HG03575 (cell line): ENCODE data around the gene WBP1L.
"Not testable (repeated sequence)": the region's sequence is repeated elsewhere in the genome, so short reads cannot be mapped to it uniquely, and the experiment has no call there.

Source experiments
- ATAC-seq: cut with Tn5 transposase; IDR thresholded peaks from one replicate; pipeline ENCODE4 v1.9.1; 2021; ENCODE audit not compliant: unreplicated experiment, insufficient number of reproducible peaks, low FRiP score; ENCODE audit errors: extremely low read depth

WBP1L gene

DNA sequence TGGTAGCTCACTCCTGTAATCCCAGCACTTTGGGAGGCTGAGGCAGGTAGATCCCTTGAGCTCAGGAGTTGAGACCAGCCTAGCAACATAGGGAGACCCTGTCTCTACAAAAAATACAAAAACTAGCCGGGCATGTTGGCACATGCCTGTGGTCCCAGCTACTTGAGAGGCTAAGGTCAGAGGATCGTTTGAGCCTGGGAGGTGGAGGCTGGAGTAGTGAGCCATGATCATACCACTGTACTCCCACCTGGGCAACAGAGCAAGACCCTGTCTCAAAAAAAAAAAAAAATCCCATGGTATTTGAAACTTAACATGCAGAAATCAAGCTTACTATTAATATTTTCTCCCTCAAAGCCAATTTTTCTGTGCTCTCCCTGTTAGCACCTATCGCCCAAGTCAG lies 23.4 kb upstream of the WBP1L start:
- no peak for ATAC-seq

DNA sequence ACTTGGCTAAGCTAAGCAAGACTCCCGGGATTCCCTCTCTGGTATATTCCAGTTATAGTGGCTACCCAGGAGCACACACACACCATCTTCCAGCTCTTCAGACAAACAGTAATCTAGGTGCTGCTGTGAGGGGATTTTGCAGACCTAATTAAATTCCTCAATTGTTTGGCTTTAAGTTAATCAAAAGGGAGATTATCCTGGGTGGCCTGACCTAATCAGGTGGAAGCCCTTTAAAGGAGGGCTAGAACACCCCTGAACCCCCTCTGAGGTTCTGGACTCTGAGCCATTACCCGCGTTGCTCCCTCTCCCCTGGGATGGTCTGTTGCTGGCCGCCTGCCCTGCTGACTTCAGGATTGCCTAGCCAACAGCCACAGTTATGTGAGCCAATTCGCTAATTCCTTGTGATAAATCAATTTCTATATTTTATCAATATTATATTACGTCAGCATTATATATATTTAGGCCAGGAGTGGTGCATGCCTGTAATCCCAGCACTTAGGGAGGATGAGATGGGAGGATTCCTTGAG lies 22.9 kb upstream of the WBP1L start:
- ATAC-seq, result no peak

DNA sequence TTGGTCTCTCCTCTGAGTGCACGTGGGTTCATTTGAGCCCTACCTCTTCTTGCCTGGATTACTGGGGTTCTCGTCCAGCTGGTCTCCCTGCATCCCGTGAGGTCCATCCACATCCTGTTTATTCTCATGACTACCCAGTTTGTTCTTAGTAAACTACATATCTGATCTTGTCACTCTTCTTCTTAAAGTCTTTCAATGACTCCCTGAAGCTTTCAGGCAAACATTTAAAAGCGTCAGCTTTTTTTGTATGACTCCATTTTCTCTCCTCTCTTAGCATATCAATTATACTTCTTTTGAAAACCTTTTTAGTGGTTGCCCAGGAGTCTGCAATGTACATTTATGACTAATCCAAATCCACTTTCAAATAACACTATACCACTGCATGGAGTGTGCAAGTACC lies 21.8 kb upstream of the WBP1L start:
- no peak for ATAC-seq

DNA sequence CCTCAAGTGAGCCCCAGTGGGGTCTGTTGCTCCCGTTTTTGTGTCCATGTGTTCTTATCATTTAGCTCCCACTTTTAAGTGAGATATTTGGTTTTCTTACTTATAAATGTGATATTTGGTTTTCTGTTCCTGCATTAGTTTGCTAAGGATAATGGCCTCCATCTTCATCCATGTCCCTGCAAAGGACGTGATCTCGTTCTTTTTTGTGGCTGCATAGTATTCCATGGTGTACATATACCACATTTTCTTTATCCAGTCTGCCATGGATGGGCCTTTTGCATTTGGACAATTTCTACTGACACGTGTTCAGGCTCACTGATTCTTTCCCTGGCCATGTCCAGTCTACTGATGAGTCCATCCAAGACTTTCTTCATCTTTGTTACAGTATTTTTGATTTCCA lies 19.8 kb upstream of the WBP1L start:
- no peak for ATAC-seq

DNA sequence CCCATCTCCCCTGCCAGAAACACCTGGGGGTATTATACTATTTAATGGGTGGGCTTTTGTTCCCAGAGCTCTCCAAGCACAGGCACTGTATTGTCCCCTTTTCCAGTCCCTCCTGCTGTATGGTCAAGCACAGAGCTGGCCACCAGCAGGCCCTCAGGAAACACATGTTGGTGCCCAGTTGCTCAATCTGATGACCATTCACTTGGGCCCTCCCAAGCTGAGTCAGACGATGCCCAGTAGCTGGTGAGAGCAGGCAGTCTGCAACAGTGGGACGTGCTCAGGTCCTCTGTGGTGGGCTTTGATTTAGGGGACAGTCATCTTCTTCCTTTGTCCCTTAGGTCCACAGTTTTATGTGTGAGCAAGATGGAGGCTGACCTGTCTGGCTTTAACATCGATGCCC lies 17.5 kb upstream of the WBP1L start:
- ATAC-seq, result no peak

DNA sequence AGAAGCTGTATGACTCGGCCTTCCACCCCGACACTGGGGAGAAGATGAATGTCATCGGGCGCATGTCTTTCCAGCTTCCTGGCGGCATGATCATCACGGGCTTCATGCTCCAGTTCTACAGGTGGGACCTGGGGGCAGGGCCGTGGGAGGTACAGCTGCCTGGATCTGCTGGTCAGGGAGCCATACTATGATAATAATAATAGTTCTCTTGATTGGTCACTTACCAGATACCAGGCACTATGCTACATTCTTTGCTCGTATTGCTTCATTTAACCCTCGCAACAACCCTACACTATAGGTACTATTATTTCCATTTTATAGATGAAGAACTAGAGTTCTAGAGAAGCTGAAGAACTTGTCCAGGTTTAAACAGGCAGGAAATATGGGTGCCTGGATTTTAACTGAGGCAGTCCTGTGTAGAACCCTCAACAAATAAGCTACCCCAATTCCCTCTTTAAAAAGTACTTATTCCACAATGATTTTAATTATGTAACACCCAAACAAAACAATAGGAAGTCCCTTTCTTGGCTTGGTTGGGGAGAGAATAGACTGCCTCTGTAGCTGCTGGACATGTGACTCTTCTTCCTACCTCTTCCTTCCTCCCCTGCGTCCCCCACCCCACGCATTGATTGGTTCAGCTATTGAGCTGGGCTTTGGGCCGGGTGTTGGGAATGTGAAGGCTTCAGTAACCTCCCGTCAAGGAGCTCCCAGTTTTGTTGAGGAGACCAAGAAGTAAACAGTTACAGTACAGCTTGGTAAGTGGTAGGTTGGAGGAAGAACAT lies 16.5 kb upstream of the WBP1L start:
- ATAC-seq, result no peak

DNA sequence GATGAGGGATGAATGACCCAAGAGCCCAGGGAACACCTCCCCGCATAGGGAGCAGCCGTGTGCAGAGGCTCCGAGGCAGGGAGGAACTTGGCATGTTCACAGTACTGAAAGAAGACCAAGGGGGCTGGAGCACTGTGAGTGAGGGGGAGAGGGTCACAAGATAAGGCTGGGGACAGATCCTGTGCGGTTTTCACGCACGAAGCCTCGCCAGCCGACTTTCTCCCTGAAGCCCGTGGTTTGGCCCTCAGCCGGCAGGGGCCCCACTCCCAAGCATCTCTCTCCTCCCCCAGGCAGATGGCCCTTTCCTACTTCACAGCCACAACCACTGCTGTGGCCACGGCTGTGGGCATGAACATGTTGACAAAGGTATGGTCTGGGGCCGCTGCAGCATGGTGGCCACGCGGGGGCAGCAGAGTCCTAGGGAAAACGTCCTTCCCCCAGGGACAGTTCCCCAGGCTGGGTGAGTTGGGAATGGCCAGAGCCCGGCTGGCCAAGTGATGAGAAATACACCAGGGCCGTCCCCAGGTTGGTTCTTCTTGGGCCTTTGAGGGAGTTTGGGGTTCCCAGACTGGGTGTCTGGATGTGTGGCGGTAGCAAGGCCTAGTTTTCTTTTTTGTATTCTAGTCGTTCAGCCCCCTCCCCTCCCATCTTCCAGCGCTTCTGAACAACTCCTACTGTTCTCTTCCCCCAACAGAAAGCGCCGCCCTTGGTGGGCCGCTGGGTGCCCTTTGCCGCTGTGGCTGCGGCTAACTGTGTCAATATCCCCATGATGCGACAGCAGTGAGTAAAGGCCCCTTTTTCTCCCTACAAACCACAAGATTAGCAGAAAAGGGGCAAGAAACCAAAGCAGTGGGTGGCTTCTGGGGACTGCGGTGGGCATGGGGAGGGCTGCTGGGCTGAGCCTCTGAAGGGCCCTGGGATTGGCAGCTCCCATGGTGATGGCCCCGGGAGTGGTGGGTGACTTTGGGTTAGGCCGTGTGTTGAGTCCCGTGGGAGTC lies 14.4 kb upstream of the WBP1L start:
- ATAC-seq, result no peak

DNA sequence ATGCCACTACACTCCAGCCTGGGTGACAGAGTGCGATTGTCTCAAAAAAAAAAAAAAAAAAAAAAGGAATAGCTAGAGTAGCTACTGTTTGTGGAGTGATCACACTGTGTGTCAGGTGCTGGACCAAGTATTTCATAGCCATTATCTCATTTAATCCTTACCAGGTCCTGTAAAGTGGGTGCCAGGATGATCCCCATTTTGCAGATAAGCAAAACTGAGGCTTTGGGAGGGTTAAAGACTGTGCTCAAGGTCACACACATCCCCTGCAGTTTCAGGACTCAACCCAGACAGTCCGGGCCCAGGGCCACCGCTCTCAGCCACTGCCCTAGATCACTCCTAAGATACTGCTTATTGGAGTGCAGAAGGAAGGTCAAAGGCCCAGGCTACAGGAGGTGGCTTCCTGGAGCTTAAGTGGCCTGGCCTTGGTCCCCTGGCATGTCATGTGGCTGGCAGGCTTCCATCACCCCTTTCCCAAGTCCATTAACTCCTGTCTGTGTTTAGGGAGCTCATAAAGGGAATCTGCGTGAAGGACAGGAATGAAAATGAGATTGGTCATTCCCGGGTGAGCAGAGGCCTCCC lies 12.4 kb upstream of the WBP1L start:
- no peak for ATAC-seq

DNA sequence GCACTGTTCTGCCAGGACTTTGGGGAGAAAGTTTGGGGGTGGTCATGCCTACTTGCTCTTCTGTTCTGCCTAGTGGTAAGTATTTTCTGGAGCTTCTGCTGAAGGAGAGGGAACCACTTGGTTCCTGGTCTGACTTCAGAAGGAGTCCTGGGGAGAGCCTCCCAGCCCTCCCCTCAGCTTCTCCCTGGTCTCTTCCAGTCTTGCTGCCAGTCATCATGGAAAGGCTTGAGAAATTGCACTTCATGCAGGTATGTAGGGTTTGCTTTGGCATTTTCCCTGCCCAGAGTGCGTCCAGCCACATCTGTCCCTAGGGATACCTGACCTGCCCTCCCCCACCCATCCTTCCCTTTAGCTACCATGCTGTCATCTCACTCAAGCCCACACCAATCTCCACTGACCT lies 11.1 kb upstream of the WBP1L start:
- ATAC-seq, result no peak

DNA sequence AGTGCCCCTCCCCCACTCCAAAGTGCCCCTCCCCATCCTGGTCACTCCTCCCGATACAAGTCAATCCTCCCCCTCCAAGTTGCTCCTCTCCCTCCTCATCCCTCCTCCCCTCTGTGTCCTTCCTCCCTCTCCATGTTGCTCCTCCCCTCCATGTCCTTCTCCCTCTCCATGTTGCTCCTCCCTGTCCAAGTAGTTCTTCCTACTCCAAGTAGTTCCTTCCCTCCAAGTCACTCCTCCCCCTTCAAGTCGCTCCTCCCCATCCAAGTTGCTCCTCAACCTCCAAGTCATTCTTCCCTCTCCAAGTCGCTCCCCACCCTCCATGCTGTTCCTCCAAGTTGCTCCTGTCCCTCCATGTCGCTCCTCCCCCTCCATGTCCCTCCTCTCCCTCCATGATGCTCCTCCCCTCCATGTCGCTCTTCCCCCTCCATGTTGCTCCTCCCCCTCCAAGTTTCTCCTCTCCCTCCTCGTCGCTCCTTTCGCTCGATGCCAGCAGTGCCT lies 8.6 kb upstream of the WBP1L start:
- no peak for ATAC-seq

DNA sequence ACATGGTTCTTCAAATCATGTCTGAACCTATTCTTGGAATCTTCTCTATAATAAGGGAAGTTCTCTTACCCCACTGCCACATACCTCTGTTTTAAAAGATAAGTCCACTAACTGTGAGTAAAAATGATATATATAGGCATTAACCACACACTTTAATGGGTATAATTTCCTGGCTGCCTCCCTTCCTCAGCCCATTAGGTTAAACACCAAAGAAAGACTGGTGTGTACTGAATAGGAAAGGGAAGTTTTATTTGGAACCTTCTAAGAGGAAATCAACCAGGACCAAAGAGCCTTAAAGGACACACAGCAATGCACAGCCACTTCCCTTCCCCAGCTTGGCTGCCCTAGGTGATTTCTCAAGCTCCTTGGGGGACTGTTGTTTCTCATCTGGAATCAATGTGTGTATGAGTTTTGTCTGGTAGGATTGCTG lies 5.0 kb upstream of the WBP1L start:
- ATAC-seq, result no peak

DNA sequence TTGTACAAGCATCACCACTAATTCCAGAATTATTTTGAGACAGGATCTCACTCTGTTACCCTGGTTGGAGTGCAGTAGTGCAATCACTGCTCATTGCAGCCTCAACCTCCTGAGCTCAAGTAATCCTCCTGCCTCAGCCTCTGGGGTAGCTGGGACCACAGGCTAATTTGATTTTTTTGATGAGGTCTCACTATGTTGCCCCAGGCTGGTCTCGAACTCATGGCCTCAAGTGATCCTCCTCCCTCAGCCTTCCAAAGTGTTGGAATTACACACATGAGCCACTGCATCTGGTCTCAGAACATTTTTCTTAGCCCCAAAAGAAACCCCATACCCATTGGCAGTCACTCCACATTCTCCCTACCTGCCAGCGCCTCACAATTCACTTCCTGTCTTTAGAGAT lies 3.5 kb upstream of the WBP1L start:
- ATAC-seq, result no peak

DNA sequence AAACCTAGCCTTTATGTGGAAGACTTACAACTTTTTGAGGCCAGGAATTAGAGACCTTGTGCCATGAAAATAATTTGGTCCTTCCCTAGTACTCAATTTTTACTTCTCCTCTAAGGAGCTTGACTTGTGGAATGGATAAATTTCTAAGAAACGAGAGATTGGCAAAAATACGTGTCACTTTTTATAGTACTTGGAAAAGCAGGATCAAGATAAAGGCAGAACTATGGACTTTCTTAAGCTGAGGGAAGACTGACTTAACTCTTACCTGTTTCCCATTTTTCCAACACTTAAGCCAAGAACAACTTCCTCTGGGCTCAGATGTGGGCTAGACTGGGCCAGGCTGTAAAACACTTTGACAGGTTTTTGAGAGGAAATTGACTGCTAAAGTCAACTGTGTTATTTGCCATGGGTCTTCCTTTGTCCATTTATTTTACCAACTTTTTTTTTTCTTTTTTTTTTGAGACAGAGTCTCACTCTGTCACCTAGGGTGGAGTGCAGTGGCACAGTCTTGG lies 2.0 kb upstream of the WBP1L start:
- ATAC-seq, result no peak

DNA sequence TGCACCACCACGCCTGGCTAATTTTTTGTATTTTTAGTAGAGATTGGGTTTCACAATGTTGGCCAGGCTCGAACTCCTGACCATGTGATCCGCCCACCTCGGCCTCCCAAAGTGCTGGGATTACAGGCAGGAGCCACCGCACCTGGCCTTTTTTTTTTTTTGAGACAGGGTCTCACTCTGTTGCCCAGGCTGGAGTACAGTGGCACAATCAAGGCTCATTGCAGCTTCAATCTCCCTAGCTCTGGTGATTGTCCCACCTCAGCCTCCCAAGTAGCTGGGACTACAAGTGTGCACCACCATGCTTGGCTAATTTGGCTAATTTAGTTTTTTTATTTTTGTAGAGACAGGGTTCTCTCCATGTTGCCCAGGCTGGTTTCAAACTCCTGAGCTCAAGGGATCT lies 1.4 kb upstream of the WBP1L start:
- ATAC-seq, result not testable (repeated sequence)

DNA sequence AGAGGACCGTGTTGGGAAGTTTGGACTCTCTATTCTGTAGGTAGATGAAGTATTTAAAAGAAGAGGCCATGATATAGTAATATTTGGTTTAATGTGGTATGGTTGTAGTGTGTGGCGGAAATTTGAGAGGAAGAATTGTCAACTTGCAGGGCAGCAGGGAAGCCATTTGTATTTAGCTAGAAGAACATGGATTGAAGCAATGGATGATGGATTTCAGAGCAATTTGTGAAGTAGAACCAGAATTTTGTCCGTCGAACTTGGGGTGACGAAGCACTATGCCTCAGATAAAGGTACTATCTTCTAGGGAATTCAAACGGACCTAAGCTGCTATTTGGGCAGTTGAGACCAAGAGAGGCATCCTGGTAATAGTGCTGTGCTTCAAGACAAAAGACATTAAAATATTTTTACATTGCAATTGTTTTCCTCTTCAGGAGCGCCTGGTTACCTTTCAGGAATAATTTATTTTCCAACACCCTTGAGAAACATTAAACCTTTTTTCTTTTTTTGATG lies 615 bp upstream of the WBP1L start:
- no peak for ATAC-seq

DNA sequence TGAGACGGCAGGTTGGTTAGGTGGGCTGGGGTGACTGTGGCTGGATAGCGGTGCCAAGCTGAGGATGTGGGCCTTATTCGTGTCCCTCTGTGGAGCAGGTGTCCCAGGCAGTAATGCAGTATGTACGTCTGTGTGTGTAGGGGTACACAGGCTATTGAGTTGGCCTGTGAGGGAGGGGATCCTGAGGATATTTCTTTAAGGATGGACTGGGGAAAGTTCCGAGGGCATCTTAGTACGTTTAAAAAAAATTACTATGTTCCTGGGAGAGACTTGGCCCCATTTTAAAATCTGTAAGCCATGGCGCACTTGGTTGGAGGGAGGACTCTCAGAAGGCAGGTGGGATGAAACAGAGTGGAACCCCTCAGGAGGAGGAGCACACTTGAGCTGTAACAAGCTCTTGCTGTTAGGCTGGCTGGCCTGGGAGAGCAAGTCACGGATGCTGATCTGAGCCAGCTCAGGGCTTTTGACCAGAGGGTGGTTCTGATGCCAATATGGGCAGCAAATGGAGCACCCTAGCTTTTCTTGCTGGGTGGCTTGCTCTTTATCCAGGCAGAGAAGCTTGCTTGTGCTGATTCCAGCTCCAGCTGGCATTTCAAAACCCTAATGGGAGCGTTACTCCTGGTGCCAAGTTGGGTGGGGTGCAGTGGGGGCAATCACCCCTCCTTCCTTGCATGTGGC lies 765 bp downstream of the WBP1L start:
- no peak for ATAC-seq

DNA sequence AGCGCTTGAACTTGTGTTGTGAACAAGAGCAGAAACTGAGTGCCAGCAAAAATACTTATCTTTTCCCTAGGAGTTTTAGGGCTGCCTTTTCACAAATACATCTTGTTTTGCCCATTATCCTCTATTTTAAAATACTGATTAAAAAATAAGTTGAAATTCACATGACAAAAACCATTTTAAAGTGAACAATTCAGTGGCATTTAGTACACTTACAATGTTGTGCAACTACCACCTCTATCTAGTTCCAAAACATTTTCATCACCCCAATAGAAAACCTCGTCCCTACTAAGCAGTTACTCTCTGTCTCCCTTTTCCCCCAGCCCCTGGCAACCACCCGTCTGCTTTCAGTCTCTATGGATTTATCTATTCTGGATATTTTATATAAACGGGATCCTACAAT lies 1.4 kb downstream of the WBP1L start:
- ATAC-seq, result no peak

DNA sequence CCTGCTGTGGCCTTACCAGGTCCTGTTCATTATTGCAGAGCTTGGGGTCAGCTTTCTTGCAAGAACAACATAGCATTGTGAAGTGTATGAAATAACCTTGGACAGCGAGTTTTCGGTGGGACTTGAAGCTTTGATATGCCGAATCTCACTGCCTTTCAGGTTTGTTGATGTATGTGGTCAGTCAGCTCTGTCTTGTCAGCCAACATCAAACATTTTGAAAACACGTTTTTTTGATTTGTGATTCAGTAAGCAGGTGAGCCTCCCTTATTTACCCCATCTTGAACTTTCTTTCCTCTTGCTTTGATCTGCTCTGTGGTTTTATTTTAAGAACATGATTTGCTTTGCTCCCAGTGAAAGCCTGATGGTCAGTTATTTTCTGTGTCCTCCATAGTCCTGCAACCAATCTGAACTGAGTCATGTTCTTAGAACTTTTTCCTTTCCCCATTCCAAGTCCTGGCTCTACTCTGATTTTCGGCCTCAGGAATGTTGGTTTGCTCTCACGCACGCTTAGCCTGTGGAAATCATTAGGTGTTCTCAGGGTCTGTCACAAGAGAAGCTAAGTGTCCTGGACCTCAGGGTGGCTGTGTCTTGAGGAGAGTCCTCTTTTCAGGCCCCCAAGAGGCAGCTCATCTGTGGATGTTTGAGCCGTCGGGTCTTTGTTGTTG lies 8.7 kb downstream of the WBP1L start:
- no peak for ATAC-seq
